GM18499 (cell line): ENCODE measurements around the gene VIPAS39.
A peak's percentile ranks its signal among the peaks of the same experiment; 100 is the strongest.
"Not testable (repeated sequence)": the region's sequence is repeated elsewhere in the genome, so short reads cannot be mapped to it uniquely, and the experiment has no call there.

Experiments used
- ATAC-seq: cut with Tn5 transposase; IDR thresholded peaks from one replicate; pipeline ENCODE4 v1.9.1; 2021; ENCODE audit warnings: moderate number of reproducible peaks; ENCODE audit not compliant: insufficient read depth, unreplicated experiment

Gene VIPAS39

GRCh38 chr14:77473921-77474320 lies 16.5 kb upstream of the VIPAS39 start:
- no peak for ATAC-seq

DNA sequence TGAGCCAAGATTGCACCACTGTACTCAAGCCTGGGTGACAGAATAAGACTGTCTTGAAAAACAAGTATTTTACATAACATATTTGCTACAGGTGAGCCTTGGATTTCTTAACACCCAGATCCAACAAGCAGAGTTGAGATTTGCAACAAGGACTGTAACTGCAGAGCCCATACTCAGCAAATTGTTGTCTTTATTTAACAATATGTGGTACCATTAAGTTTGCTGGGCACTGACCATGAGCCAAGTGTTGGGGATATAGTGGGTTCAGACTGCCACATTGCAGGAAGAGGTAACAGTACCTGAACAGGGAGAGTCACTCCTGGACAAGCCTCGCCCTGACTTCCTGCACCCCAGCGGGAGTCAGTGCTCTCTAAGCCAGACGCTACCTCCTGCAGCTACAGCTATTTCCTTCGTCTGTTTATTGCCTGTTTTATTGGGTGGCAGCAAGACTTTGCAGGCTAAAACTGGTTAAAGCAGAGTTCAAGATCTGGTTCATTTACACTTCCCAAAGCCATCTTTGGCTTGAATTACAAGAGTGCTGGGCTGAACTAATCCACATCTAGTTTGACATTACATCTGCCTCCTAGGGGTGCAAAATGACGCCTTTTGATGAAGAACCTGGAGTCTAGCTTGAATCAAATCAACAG lies 12.9 kb upstream of the VIPAS39 start:
- no peak for ATAC-seq

- no peak for ATAC-seq
Measured at GRCh38 chr14:77469539-77469938, 12.1 kb upstream of the VIPAS39 start.

DNA sequence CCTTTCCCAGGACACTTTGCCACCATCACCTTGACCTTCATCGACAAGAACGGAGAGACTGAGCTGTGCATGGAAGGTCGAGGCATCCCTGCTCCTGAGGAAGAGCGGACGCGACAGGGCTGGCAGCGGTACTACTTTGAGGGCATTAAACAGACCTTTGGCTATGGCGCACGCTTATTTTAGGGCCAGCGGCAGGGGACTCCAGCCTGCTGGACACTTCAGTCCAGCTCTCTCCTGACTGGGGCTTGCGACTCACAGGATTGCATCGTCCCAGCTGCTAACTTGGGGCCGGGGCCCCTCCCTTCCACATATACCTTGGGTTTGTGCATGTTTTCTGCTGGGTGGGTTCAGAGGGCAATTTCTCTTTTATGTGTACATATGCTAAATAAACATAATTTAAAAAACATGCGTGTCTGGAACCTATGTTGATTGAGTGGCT lies 11.7 kb upstream of the VIPAS39 start:
- ATAC-seq: no peak

DNA sequence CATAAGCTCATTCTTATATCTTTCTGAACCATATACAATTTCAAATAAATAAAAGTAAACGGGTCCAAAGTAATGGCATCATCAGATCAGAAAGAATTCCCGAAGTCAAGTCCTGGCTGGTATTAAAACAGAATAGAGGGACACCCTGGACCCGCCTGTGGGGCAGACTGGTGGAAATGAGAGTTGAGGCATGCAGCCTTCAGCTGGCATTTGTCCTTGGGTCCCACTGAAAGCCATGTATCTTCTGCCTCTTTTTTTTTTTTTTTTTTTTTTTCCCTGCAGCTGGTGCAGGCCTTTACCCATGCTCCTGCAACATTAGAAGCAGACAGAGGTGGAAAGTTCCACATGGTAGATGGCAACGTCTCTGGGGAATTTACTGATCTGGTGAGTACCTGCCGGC lies 10.4 kb upstream of the VIPAS39 start:
- no peak for ATAC-seq

- no peak for ATAC-seq
Measured at GRCh38 chr14:77459072-77459723, 1.8 kb upstream of the VIPAS39 start.

DNA sequence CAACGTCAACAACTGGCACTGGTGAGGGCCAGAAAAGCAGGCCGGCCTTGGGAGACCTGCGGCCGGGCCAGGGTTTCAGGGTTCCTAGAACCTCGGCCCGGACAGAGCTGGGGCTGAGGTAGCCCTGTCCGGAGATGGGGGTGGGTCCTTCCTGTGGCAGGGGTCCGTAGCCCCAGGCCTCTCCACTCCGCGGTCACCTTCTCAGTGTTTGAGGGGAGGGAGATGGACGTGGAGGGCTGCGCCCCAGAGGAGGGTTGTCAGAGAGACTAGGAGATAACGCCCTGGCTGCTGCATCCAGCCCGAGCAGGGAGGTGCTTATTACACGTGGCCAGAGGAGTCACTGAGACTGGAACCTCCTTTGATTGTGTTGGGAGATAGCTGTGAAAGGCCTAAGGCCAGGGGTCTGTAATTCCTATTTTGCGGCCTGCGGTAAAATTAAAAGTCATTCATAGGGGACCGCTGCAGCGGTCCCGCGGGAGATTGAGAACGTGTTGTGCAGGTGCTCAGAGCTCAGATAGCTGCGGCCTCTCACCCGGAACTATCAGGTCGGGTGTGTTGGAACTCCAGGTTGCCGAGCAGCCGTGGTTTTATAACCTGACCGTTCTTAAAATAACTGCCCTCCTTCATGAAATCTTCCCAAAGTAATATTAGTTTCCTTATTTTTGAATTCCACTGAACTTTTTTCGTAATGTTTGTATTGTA lies 999 bp upstream of the VIPAS39 start:
- no peak for ATAC-seq

- ATAC-seq: peak; percentile 20
Measured at GRCh38 chr14:77457115-77457521, 283 bp downstream of the VIPAS39 start.

DNA sequence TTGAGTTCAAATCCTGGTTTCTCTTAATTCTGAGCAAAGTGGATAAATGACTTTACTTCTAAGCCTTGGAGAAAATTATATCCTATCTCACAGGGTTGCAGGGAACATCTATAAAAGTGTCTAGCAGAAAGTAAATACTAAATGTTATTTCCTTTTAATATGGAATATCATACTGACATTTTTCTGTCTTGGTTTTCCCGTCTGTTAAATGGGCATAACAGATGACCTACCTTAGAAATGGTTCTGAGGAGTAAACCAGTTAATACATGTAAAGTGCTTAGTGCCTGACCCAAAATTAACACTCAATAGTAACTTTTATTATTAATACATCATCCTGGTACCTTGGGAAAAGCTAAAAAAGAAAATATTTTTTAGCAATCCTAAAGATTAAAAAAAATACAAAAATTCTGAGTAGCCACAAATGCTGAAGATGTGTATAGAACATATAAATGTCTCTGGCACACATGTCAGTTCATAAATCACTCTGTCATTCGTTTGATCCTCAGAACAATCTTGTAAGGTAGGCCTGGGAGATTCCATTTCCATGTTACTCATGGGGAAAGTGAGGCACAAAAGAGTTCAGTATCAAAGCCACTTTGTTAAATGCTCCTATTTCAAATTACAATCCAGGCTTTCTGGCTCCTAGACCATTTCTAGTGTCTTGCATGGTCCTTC lies 1.3 kb downstream of the VIPAS39 start:
- ATAC-seq: no peak

DNA sequence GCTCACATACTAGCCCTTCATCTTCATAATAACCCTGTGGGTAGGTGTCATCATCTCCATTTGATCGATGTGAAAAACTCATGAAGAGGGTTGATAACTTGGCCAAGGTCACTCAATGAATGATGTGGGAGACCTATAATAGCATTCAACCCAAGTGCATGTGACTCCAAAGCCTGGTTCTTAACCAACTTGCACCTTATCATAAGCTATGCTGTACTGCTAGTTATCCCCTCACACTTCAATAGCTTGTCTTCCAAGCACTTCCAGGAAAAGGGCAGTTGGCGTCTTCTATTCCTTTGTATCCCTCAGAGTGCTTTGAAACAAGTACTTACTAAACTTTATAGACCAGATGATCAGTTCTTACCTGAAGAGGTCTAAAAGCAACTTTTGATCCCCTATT lies 15.2 kb downstream of the VIPAS39 start:
- no peak for ATAC-seq

- ATAC-seq: no peak
Measured at GRCh38 chr14:77439861-77440260, 17.5 kb downstream of the VIPAS39 start.

- no peak for ATAC-seq
Measured at GRCh38 chr14:77438596-77438995, 18.8 kb downstream of the VIPAS39 start.

GRCh38 chr14:77436042-77436441 lies 21.4 kb downstream of the VIPAS39 start:
- ATAC-seq: no peak

GRCh38 chr14:77426396-77426795 lies 31.0 kb downstream of the VIPAS39 start:
- ATAC-seq: no peak

- no peak for ATAC-seq
Measured at GRCh38 chr14:77424862-77425261, 32.5 kb downstream of the VIPAS39 start.

GRCh38 chr14:77423423-77423822 lies 34.0 kb downstream of the VIPAS39 start, which contains the start of gene NOXRED1:
TSS of gene NOXRED1 (minus strand) at chr14:77423523. CDS start at chr14:77422889, 634 bp downstream.
- ATAC-seq: no peak

DNA sequence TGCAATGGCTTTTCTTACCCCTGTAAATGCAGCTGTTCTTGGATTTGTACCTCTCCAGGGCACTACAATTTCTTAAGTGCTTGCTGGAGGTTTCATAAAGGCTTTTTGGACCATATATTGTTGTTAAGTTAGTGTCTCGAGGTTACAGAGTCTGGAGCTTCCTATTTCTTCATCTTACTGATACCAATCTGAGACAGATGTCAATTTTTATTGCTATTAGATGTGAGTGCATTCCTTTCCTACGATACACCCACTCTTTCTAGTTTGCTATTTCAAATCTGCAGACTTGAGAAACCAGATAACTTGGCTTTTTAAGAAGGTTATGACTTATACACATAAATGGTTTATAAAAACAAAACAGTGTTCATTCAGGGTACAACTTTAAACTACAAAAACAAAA lies 36.2 kb downstream of the VIPAS39 start:
- no peak for ATAC-seq

GRCh38 chr14:77416836-77417235 lies 40.6 kb downstream of the VIPAS39 start:
- no peak for ATAC-seq

DNA sequence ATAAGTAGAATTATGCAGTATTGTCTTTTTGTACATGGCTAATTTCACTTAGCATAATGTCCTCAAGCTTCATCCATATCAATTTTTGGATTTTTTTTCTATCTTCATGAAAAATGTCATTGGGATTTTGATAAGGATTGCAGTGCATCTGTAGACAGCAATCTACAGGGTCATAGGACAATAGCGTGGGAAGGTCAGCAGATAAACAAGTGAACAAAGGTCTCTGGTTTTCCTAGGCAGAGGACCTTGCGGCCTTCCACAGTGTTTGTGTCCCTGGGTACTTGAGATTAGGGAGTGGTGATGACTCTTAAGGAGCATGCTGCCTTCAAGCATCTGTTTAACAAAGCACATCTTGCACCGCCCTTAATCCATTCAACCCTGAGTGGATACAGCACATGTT lies 41.3 kb downstream of the VIPAS39 start:
- ATAC-seq: not testable (repeated sequence)

- ATAC-seq: not testable (repeated sequence)
Measured at GRCh38 chr14:77415403-77416030, 41.9 kb downstream of the VIPAS39 start.
